ENCODE measurements around the gene SEC22A. TPM values are rescaled to one million over a fixed set of nuclear protein-coding genes. Genes with fewer than 3 reads are reported as not detected.
"Not testable (repeated sequence)": the region's sequence is repeated elsewhere in the genome, so short reads cannot be mapped to it uniquely, and the experiment has no call there.

Gene SEC22A
- total RNA-seq, 1 donor from 2014 or later: 11.6 TPM

- ATAC-seq: no peak
These were observed 21.0 kb upstream of the SEC22A start for GRCh38 chr3:123180791-123181190.

GRCh38 chr3:123186695-123187094 is 15.0 kb upstream of the SEC22A start:
- no peak for ATAC-seq

GRCh38 chr3:123188058-123188457 is 13.7 kb upstream of the SEC22A start:
- no peak for ATAC-seq

- ATAC-seq: no peak
These were observed 8.2 kb upstream of the SEC22A start for GRCh38 chr3:123193448-123194101.

DNA sequence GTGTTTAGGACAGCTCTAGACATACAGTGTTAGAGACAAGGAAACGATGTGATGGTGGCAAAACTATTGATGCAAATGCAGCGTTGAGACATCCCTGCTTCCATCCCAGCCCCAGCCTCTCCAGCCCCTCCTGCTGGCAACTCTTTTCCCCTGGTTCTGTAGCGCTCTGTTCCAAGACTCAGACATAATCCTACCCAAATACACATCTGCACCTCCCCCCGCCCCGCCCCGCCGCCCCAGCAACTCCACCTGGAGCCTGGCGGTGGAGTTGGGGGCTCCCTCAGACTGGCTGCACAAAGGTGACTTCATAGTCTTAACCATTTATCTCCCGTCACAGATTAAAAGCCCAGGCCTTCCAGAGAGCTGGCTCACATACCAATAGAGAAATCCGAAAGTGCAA is 7.2 kb upstream of the SEC22A start:
- no peak for ATAC-seq

GRCh38 chr3:123198372-123198771 is 3.4 kb upstream of the SEC22A start:
- no peak for ATAC-seq

GRCh38 chr3:123201223-123201556 is 553 bp upstream of the SEC22A start:
- ATAC-seq: no peak

DNA sequence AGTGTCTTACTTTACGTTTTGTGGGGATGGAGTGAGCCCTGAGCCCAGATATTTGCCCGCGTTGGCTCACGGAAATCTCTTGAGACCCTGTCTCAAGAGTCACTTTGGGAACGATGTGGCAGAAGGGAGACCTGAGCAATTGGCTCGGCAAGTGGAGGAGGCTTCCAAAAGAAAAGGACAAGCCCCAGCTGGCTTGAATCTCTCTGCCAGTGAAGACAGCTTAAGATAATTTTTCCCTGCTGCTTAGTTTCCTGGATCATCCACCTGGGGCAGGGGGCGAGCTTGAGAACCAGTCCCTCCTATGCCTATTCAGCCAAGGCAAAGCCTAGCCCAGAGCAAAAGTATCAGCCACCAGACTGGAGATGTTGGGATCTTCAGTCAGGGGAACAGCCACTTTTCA is 708 bp downstream of the SEC22A start:
- no peak for ATAC-seq

DNA sequence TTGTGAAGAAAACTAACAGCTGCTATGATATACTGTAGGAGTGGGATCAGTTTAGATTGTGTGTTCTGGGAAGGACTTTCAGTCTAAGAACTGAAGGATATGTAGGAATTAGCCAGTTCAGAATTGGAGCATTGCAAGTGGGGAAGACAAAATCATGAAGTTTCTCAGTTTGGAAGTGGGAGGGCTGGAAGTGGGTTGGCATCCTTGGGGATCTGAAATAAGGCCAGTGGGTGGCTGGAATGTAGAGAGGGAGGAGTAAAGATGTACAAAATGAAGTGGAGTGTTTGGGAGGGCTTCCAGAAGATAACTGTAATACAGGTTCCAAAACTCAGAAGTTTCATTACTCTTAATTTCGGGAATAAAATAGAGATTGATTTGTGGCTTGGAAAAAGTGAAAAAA is 17.2 kb downstream of the SEC22A start:
- no peak for ATAC-seq

DNA sequence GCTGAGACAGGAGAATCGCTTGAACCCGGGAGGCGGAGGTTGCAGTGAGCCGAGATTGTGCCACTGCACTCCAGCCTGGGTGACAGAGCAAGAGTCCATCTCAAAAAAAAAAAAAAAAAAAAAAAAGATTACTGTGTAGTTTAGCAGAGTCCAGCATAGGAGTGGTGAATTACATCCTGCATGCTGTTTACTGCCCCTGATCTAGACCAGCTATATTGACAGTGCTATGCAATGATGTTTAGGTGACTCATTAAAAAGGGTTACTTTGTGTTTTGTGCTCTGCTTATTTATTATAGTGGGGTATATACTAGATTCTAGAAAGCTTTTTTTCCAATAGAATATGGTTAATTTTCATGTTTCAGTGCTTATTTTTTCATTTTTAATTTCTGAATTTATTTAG is 19.6 kb downstream of the SEC22A start:
- not testable (repeated sequence) for ATAC-seq

- ATAC-seq: no peak
These were observed 23.3 kb downstream of the SEC22A start for GRCh38 chr3:123225016-123225415.

DNA sequence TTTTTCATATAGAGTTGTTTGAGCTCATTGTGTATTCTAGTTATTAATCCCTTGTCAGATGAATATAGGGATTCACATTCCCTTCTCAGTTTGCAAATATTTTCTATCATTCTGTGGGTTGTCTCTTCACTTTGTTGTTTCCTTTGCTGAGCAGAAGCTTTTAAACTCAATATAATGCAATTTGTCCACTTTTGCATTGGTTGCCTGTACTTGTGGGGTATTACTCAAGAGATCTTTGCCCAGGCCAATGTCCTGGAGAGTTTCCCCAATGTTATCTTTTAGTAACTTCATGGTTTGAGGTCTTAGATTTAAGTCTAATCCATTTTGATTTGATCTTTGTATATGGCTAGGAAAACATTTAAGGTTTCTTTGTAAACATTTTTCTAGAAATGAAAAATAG is 24.8 kb downstream of the SEC22A start:
- ATAC-seq: no peak

GRCh38 chr3:123229145-123229544 is 27.4 kb downstream of the SEC22A start:
- ATAC-seq: no peak

- ATAC-seq: no peak
These were observed 35.2 kb downstream of the SEC22A start for GRCh38 chr3:123236902-123237301.

DNA sequence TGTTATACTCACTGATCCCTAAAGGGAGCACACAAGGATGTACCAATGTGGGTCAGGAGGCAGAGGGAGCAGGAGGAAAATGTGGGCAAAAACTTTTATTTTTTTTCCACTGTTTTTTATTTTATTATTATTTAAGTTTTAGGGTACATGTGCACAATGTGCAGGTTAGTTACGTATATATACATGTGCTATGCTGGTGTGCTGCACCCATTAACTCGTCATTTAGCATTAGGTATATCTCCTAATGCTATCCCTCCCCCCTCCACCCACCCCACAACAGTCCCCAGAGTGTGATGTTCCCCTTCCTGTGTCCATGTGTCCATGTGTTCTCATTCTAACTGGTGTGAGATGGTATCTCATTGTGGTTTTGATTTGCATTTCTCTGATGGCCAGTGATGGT is 37.4 kb downstream of the SEC22A start:
- ATAC-seq: not testable (repeated sequence)

- no peak for ATAC-seq
These were observed 38.0 kb downstream of the SEC22A start for GRCh38 chr3:123239756-123240155.

GRCh38 chr3:123244128-123244527 is 42.4 kb downstream of the SEC22A start:
- ATAC-seq: no peak

DNA sequence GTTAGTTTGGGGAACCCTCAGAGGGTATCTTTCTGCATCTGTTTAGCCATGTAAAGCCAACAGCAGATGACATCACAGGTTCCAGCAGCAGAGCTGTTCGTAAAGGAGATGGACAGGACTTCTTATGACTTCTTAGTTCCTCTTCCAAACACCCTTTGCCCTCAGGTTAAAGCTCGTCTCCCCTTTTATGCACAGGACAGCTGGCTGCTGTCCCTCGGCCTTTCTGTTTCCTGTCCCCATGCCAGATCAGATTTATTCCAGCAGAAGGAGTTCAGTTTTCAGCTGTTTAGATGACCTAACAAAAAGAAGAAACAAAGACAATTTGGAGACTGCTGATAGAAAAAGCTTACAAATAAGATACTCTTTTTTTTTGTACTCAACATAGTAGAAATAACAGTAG is 45.1 kb downstream of the SEC22A start:
- ATAC-seq: no peak

DNA sequence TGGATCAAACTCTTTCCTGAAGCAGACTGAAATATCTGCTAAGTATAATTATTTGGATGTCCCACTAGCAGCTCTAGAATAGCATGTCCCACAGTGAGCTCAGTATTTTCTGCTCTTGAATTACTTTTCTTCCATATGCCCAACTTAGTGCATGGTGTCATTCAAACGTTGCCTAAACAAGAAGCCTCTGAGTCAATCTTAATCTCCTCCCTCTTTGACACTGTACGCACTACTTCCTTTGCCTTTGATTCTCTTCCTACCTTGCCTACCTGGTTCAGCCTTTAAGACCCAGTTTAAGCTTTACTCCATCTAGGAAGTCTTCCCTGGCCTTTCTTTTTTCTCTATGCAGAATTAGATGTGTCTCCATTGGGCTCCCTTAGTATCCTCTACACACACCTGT is 54.5 kb downstream of the SEC22A start:
- ATAC-seq: peak; percentile 98

DNA sequence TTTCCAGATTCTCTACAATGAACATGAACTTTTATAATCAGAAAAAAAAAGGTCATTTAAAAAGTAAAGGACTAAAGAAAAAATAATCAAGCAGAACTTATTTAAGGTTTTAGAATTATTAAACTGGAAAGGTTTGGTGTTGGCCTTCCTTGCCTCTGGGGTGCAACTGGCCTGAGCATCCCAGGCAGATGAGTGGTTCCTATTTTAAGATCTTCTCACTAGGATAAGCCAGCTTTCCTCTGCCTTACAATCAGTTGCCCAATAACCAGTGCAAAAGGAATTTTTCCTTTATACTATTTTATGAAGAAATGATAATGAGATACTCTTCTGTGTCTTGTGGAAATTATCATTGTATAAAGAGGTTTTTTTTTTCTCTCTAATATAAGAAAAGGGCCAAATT is 56.6 kb downstream of the SEC22A start:
- ATAC-seq: no peak

DNA sequence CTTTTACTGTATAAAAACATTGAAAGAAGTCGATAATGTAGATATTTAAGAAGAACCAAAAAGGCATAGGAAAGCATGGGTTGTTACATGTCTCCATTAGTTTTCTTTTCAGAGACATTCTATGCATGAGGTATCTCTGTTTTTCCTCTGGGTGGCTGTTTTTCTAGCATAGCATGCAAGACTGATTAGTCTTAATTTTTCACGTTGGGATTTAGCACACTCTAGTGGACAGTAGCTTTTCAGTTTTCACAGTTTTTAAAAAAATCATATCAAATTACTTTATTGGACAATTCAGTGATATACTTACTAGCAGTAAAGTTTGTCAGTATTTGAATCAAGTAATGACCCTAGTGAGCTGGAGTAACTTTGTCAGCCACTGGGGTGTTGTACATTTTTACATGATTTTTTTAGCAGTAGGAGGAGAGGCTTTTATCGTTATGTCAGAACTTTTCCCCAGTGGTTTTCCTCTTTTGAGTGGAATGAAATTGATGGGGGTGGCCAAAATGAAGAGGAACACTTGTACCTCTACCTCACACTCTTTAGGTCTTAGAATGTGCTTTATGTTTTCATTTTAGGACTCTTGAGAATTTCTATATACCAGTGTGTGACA is 57.2 kb downstream of the SEC22A start:
- peak; percentile 56 for ATAC-seq

DNA sequence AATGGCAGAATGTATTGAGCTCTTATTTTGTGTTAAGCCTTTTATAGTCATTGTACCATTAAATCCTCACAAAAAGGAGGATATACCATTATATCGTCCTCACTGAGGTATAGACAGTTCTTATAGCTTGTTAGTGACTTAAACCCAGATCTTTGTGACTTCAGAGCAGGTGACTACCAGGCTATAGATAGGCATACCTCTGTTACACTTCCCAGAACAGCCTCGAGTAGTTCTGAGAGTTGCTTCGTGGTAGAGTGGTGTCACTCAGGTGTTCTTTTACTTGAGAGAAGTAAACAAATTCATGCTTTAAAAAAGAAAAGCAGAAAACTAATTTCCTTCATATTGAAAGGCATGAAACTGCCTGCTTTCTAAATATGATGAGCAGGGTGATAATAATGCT is 59.9 kb downstream of the SEC22A start:
- no peak for ATAC-seq

- no peak for ATAC-seq
These were observed 60.5 kb downstream of the SEC22A start for GRCh38 chr3:123262226-123262625.

GRCh38 chr3:123262868-123263267 is 61.1 kb downstream of the SEC22A start:
- no peak for ATAC-seq

GRCh38 chr3:123263941-123264340 is 62.2 kb downstream of the SEC22A start:
- ATAC-seq: no peak

Measured in esophagus mucosa (tissue), 1 donor.